Measurements from ENCODE around the gene CACNA2D4. TPM values are rescaled to one million over a fixed set of nuclear protein-coding genes. Genes with fewer than 3 reads are reported as not detected.

CACNA2D4 gene
- total and polyA plus RNA-seq, 4 donors: 0.82 to 2.8 (median 1.3) TPM

DNA sequence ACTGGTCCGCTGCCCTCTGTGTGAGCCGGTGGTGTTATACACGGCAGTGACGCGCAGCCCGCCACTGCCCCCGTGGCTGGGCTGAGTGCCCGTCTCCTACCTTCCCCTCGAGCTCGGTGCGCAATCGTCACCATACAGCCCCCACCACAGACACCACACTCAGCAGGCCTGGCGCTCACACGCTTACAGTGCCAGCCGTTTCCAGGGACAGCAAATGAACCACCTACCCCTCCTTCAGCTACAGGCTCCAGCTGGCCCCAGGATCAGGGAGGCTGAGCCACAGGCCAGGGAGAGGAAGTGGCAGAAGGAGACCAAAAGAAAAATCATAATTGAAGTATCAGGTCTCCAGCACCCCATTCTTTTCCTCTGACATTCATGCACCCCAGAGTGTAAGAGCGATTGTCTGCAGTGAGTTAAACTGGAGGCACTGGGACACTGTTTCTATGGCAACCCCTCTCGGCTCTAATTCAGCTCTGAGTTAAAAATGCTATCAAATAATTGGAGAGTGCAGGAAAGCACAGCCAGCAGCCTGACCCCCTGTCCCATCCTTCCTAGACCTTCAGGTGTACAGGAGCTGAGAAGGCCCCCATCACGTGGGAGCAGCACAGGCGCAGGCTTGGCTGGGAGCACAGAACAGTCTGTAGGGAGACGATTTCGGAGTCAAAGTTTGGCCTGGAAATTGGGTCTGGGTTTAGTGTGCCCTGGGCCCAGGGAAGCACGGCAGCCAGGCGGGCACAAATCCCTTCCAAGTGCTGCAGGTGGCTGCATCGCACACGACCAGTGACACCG lies 80.1 kb downstream of the CACNA2D4 start:
- H3K9me3 ChIP-seq (ENCODE audit: control insufficient read depth in 4 of 4, low read length in 3 of 4): no peaks in the 10 kb centered on the region
- TF ChIP-seq ATF3 (IDR thresholded peaks at IDR 0.05): no peak
- TF ChIP-seq, protein P1, sequence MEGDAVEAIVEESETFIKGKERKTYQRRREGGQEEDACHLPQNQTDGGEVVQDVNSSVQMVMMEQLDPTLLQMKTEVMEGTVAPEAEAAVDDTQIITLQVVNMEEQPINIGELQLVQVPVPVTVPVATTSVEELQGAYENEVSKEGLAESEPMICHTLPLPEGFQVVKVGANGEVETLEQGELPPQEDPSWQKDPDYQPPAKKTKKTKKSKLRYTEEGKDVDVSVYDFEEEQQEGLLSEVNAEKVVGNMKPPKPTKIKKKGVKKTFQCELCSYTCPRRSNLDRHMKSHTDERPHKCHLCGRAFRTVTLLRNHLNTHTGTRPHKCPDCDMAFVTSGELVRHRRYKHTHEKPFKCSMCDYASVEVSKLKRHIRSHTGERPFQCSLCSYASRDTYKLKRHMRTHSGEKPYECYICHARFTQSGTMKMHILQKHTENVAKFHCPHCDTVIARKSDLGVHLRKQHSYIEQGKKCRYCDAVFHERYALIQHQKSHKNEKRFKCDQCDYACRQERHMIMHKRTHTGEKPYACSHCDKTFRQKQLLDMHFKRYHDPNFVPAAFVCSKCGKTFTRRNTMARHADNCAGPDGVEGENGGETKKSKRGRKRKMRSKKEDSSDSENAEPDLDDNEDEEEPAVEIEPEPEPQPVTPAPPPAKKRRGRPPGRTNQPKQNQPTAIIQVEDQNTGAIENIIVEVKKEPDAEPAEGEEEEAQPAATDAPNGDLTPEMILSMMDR (IDR thresholded peaks at IDR 0.05; ENCODE audit: low read depth, low read length, missing input control): no peak
- TF ChIP-seq, protein P2, sequence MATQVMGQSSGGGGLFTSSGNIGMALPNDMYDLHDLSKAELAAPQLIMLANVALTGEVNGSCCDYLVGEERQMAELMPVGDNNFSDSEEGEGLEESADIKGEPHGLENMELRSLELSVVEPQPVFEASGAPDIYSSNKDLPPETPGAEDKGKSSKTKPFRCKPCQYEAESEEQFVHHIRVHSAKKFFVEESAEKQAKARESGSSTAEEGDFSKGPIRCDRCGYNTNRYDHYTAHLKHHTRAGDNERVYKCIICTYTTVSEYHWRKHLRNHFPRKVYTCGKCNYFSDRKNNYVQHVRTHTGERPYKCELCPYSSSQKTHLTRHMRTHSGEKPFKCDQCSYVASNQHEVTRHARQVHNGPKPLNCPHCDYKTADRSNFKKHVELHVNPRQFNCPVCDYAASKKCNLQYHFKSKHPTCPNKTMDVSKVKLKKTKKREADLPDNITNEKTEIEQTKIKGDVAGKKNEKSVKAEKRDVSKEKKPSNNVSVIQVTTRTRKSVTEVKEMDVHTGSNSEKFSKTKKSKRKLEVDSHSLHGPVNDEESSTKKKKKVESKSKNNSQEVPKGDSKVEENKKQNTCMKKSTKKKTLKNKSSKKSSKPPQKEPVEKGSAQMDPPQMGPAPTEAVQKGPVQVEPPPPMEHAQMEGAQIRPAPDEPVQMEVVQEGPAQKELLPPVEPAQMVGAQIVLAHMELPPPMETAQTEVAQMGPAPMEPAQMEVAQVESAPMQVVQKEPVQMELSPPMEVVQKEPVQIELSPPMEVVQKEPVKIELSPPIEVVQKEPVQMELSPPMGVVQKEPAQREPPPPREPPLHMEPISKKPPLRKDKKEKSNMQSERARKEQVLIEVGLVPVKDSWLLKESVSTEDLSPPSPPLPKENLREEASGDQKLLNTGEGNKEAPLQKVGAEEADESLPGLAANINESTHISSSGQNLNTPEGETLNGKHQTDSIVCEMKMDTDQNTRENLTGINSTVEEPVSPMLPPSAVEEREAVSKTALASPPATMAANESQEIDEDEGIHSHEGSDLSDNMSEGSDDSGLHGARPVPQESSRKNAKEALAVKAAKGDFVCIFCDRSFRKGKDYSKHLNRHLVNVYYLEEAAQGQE (IDR thresholded peaks at IDR 0.05): no peak
- no peak for TF ChIP-seq SP1 (IDR thresholded peaks at IDR 0.05)
- TF ChIP-seq JUND (IDR thresholded peaks at IDR 0.05): no peak
- TF ChIP-seq FOXA1 (IDR thresholded peaks at IDR 0.05): no peak
- no peak for TF ChIP-seq YY1 (IDR thresholded peaks at IDR 0.05)
- no peak for TF ChIP-seq GABPA (IDR thresholded peaks at IDR 0.05 in 1 of 2, conservative IDR thresholded peaks at IDR 0.05 in 1 of 2)
- no peaks in the 10 kb centered on the region for H3K36me3 ChIP-seq (ENCODE audit: control insufficient read depth in 4 of 4, insufficient read depth in 3 of 4, low read depth in 1 of 4, low read length in 3 of 4)
- whole genome bisulfite sequencing: 85% methylated on average over 26 of the region's 26 CpGs
- no peaks in the 10 kb centered on the region for H3K27me3 ChIP-seq (ENCODE audit: control insufficient read depth in 4 of 4, insufficient read depth in 4 of 4, low read length in 3 of 4)
- no peak overlapping the region for H3K27ac ChIP-seq (ENCODE audit: low read depth in 1 of 2, low read length in 2 of 2)
- no peaks in the 10 kb centered on the region for H3K4me1 ChIP-seq (ENCODE audit: control insufficient read depth in 4 of 4, insufficient read depth in 4 of 4, low read length in 3 of 4)
- DNase-seq (ENCODE audit: low spot score): no peak
- no peak overlapping the region for H3K4me3 ChIP-seq (ENCODE audit: low read depth in 1 of 3, low read length in 3 of 3)
- H3K9ac ChIP-seq (ENCODE audit: low read depth in 1 of 2, low read length in 2 of 2): no peak overlapping the region

GRCh38 chr12:1837541-1838204 lies 80.8 kb downstream of the CACNA2D4 start:
- Histone ChIP-seq H3K27me3 (ENCODE audit: control insufficient read depth in 4 of 4, insufficient read depth in 4 of 4, low read length in 3 of 4) (no peaks in the 10 kb centered on the region), H3K4me1 (ENCODE audit: control insufficient read depth in 4 of 4, insufficient read depth in 4 of 4, low read length in 3 of 4) (no peaks in the 10 kb centered on the region), H3K4me3 (ENCODE audit: low read depth in 1 of 3, low read length in 3 of 3) (no peak overlapping the region), H3K9ac (ENCODE audit: low read depth in 1 of 2, low read length in 2 of 2) (no peak overlapping the region), H3K9me3 (ENCODE audit: control insufficient read depth in 4 of 4, low read length in 3 of 4) (no peaks in the 10 kb centered on the region), H3K27ac (ENCODE audit: low read depth in 1 of 2, low read length in 2 of 2) (no peak overlapping the region), H3K36me3 (ENCODE audit: control insufficient read depth in 4 of 4, insufficient read depth in 3 of 4, low read depth in 1 of 4, low read length in 3 of 4) (no peaks in the 10 kb centered on the region)
- no peak for DNase-seq (ENCODE audit: low spot score)
- TF ChIP-seq EGR1 (IDR thresholded peaks at IDR 0.05; ENCODE audit: low read depth in 2 of 2) (no peak), MAX (IDR thresholded peaks at IDR 0.05) (no peak), FOXA1 (IDR thresholded peaks at IDR 0.05) (no peak), RXRA (IDR thresholded peaks at IDR 0.05) (no peak), FOXA2 (IDR thresholded peaks at IDR 0.05) (no peak), SP1 (IDR thresholded peaks at IDR 0.05) (no peak), YY1 (IDR thresholded peaks at IDR 0.05) (no peak), ZBTB33 (IDR thresholded peaks at IDR 0.05) (no peak), HNF4G (IDR thresholded peaks at IDR 0.05) (no peak), HNF4A (conservative IDR thresholded peaks at IDR 0.05) (no peak), NR2F2 (IDR thresholded peaks at IDR 0.05) (no peak)
- TF ChIP-seq, protein P1 (IDR thresholded peaks at IDR 0.05; ENCODE audit: low read depth, low read length, missing input control): no peak
- 81% methylated on average over 12 of the region's 12 CpGs for WGBS
